Activated naive CD8-positive, alpha-beta T cell treated with anti-CD3 and anti-CD28 coated beads, Interleukin-2, amount 50 U/mL, for 16 hours (primary cell): ENCODE measurements around the gene C1orf52.
"Not testable (repeated sequence)": the region's sequence is repeated elsewhere in the genome, so short reads cannot be mapped to it uniquely, and the experiment has no call there.

Experiments used
- DNase-seq: peaks from one replicate; pipeline ENCODE4 v3.0.0-alpha.2; 2020; ENCODE audit warnings: low read depth, low spot score

C1orf52 gene

GRCh38 chr1:85278853-85279314 is 19.4 kb upstream of the C1orf52 start:
- no peak for DNase-seq

GRCh38 chr1:85277802-85278201 is 18.3 kb upstream of the C1orf52 start:
- no peak for DNase-seq

DNA sequence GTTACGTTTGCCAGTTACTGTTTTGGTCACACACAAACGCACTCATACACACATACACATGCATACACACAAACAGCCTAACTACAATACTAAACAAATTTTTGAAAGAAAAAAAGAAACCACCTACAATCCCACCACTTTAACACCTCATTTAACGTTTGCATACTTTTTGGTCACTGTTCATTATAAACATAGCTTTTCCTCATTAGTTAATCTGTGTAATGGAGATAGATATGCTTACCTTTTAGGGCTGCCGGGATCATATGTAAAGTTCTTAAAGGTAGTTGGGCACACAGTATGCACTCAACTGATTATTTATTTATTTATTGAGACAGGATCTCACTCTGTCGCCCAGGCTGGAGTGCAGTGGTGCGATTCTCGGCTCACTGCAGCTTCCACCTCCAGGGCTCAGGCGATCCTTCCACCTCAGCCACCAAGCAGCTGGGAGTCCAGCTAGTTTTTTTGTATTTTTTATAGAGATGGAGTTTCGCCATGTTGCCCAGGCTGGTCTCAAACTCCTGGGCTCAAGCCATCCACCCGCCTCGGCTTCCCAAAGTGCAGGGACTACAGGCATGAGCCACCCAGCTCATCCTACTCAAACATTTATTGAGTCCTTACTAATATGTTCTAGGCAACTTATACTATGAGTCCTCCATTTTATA is 17.6 kb upstream of the C1orf52 start:
- DNase-seq = no peak

GRCh38 chr1:85276215-85276977 is 16.9 kb upstream of the C1orf52 start, which contains the start of gene BCL10:
BCL10 (minus strand) TSS chr1:85276632; CDS start chr1:85276352, 280 bp downstream.
- DNase-seq = peak; percentile 96

DNA sequence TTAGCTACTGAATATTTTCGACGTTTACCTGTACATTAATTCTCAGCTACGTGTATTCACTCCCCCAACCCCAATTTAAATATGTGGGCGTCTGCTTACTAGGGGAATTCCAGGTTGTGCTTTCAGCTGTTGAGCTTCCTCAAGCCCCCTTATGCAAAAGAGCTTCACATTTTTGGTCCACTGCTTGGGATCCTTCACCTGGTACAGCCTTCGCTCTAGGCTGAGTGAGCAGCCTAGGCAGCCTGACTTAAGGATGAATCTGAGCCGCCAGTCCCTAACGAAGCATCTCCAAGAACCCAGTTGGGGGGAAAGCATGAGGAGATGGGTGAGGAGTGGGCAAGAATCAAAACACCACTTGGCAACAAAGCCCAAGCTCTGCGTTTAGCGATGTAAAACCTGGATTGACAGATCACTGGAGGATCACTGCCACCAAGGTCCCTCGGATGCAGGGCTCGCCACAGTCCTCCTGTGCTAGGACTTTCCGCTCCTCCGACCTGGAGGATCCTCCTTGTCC is 16.3 kb upstream of the C1orf52 start:
- DNase-seq = no peak

- DNase-seq = no peak
Measured at GRCh38 chr1:85274969-85275453, 15.5 kb upstream of the C1orf52 start.

DNA sequence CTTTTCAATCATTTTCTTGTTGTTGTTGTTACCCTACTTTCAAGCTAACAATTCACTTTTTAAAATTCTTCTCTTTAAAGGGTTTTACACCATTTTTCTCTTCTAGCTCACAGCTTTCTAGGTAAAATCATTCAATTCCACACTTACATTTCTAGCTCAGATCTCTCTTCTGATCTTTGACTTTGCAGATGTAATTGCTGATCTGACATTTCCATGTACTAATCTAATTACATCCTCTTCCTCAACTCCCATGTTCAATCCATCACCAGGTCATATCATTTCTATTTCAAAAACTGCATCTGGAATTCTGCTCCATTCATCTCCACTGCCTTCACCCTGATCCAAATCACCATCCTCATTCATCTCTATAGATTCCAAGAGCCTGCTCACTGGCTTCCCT is 13.9 kb upstream of the C1orf52 start:
- no peak for DNase-seq

- no peak for DNase-seq
Measured at GRCh38 chr1:85268801-85269585, 9.5 kb upstream of the C1orf52 start.

GRCh38 chr1:85267313-85267712 is 7.9 kb upstream of the C1orf52 start:
- DNase-seq = no peak

- DNase-seq = no peak
Measured at GRCh38 chr1:85264150-85264549, 4.7 kb upstream of the C1orf52 start.

DNA sequence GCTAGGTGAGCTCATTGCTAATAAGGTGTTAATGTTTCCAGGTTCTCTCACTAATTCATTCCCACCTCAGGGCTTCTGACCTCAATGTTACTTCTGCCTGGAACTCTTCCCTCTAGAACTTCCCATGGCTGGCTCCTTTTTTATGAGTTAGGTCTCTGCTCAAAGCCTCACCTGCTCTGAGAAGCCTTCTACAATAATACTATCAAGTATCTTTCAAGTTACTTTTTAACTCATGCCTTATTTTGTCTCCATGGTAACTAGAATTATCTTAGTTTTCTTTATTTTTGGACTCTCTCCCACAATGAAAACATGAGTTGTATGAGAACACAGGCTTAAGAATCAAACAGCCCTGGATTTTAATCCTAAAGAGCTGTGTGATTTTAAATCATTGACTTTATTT is 3.5 kb upstream of the C1orf52 start:
- DNase-seq = no peak

- no peak for DNase-seq
Measured at GRCh38 chr1:85259912-85260274, 431 bp upstream of the C1orf52 start.

DNA sequence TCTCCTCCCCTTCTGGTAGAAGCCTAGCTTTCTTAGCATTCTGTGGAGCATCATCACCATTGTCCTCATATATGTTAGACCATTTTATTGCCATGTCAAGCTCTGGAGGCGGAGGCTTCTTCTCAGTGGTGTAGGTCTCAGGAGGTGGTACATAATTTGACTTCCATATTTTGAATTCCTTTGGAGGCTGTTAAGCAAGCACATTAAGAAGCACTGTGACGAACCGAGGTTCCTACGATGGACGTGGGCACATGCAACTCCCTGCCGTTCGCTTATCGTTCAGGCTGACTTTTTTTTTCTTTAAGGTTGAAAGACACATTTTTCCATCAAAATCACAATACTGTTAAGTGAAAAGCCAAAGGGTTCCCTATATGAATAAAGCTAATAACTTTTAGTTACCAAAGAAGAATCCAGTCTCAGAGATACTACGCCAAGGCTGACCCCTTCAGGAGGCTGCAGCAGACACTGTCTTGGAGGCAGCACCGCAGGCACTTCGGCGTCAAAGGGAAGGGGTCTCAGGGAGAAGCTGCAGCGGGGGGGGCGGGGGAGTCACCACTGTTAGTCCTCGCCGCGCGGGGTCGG is 835 bp downstream of the C1orf52 start:
- no peak for DNase-seq

GRCh38 chr1:85249042-85249441 is 10.4 kb downstream of the C1orf52 start:
- not testable (repeated sequence) for DNase-seq

DNA sequence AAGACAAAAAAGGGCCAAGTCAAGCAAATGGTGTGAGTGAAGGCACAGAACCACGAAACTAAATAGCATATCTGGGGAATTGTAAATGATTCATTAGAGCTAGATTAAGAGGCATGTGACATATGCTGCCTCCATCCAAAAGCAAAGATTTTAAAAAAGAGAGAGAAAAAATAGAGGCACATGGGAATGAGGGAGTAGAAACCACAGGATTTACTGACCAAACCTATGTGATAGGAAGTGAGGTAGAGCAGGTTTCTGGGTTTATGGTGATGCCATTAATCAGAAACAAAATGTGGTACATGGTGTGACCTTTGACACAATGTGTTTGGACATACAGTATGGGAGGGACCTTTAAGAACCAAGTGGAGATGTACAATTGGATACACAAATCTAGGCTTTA is 13.6 kb downstream of the C1orf52 start:
- no peak for DNase-seq

- DNase-seq = no peak
Measured at GRCh38 chr1:85245456-85245855, 14.0 kb downstream of the C1orf52 start.

DNA sequence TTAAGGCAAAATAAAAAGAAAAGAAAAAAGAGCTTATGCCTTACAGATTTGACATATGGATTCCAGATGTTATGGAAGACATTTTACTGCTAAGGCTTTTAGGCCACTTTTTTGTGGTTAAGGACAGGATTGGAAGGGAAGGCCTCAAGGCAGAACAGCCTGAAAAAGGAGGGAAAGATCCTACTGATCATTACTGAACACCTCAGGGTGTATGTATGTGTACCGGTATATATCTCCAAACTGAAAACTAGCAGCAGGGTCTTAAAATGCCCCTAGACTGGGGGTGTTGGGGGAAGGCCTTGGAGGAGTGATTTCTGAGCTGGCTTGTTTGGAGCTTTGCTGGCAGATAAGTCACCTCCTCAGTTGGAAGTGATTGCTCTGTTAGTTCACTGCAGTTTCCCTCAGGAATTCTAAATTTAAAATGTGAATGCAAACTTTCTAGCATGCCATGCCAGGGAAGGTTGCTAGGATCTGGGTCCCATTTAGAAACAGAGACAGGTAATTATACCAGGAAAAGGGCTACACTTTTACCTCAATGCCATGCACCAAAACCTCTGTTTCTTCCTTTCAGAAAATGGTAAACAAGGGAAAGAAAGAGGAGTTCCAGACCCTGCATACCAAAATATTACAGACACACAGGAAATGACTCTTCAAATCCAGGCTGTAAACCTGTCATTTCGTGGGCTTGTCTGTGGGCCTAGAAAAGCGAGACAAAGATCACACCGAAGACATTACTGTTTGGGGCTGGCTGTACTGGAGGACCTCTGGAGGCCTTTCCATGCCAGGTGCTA is 15.0 kb downstream of the C1orf52 start:
- no peak for DNase-seq

- no peak for DNase-seq
Measured at GRCh38 chr1:85243372-85243771, 16.1 kb downstream of the C1orf52 start.

- no peak for DNase-seq
Measured at GRCh38 chr1:85240643-85241042, 18.8 kb downstream of the C1orf52 start.

DNA sequence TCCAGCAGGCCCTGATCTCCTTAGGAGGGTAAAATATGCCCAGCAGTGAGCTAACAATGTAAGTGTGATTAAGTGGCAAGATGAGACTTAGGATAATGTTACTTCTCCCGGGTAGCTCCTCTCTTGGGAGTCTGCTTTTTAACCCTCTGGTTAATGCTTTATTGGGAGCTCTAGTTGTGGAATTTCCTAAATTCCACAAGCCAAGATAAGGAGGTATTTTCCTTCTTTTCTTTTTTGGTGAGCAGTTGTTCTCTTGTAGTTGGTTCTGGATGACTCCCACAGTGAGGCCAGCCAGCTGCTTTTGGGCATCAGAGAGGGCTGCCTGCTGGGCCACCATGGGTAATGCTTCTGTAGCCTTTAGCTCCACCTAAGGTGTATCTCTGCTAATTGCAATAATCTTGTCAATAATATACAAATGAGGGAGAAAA is 19.3 kb downstream of the C1orf52 start:
- DNase-seq = no peak

GRCh38 chr1:85237613-85238012 is 21.8 kb downstream of the C1orf52 start:
- no peak for DNase-seq
